DMS114 treated with DMSO at 0.1 percent for 48 hours (cell line): ENCODE data around the gene GOLGA6L6.
"Not testable (repeated sequence)": the region's sequence is repeated elsewhere in the genome, so short reads cannot be mapped to it uniquely, and the experiment has no call there.

Source experiments
- DNase-seq: peaks from one replicate; lab custom pipeline; 2025; ENCODE audit not compliant: unreplicated experiment; lab: John Stamatoyannopoulos, UW

Gene GOLGA6L6, protein sequence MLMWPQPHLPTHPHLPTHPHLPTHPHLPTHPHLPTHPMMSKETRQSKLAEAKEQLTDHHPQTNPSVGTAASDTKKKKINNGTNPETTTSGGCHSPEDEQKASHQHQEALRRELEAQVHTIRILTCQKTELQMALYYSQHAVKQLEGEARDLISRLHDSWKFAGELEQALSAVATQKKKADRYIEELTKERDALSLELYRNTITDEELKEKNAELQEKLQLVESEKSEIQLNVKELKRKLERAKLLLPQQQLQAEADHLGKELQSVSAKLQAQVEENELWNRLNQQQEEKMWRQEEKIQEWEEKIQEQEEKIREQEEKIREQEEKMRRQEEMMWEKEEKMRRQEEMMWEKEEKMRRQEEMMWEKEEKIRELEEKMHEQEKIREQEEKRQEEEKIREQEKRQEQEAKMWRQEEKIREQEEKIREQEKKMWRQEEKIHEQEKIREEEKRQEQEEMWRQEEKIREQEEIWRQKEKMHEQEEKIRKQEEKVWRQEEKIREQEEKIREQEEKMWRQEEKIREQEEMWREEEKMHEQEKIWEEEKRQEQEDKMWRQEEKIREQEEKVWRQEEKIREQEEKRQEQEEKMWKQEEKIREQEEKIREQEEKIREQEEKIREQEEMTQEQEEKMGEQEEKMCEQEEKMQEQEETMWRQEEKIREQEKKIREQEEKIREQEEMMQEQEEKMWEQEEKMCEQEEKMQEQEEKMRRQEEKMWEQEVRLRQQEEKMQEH

DNA sequence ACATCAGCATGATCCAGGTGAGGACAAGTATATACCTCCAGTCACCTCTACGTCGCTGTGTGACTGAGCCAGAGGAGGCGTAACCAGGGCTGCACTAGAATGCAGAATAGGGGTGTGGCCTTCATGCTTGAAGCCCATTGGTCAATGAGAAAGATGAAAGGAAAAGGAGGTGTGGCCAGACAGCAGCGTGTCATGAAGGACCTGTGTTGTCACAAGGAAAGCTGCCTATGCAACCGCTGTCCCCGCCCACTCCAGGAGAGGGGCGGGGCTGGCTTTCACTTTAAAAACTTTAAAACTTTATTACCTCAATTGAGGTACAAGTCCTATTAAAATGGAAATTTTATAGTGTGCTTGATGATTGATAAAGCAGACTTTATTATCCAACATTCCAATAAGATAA, at the start of gene GOLGA6L6:
TSS of gene GOLGA6L6 (minus strand) at position 101 of the 400 bp plus-strand sequence. CDS start at position 10, 91 bp downstream.
- not testable (repeated sequence) for DNase-seq

DNA sequence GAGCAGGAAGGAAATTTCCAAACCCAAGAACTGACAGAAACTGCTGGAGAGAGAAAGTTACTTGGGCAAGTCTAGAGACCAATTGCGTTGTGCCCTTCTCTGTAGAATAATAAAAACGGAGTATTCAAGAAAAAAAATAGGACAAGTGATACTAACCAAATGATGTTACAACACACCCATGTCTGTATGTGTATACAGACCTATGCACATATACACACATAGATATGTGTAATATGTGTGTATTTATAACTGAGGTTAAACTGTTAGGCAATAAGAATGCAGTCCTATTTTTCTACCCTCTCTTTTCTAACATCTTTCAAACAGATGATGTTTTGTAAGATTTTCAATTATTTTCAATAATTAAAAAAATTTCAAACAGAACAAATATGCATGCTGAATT, 48.5 kb upstream of the GOLGA6L6 start:
- DNase-seq: not testable (repeated sequence)

DNA sequence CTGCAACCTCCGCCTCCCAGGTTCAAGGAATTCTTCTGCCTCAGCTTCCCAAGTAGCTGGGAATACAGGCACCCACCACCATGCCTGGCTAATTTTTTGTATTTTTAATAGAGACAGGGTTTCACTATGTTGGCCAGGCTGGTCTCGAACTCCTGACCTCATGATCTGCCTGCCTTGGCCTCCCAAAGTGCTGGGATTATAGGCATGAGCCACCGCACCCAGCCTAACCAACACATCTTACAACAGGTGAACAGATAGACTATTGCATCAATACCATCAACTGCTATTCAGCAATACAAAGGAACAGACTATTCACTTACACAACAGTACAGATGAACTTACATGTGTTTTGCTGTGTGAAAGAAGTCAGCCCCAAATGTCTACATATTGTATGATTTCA, 45.2 kb upstream of the GOLGA6L6 start:
- DNase-seq: not testable (repeated sequence)

DNA sequence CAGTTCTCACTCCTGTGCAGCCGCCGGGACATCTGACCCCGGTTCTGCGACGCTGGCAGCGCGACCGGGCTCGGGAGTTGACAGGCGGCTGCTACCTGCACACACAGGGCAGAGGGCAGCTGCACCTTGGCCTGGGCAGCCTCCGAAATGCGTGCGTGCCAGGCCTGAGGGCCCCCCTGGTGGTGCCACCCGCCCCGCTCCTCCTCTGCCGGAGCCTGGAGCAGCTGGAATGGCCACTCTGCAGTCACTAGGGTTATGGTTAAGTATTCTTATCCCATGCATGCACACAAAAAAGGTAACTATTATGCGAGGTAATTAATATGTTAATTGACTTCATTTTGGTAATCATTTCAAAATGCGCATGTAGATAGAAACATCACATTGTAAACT, 41.1 kb upstream of the GOLGA6L6 start:
- not testable (repeated sequence) for DNase-seq

DNA sequence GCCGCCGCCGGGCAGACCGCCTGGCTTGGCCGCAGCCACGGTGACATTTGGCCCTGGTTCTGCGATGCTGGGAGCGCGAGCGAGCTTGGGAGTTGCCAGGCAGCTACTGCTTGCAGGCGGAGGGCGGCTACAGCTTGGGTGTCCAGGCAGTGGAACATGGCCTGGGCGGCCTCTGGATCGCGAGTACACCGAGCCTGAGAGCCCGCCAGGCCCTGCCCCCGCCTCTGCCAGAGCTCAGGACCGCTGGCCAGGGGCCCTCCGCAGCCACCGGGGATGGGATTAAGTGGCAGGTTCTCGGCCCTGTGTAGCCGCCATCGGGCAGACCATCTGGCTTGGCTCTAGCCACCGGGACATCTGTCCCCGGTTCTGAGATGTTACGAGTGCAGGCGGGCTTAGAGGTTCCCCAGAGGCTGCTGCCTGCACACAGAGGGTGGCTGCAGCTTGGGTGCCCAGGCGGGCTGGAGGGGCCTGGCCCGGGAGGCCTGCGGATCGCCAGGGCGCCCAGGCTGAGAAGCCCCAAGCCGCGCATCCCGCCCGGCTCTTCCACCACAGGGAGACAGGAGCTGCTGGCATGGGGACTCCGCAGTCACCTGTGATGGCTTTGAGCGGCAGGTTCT, 40.6 kb upstream of the GOLGA6L6 start:
- not testable (repeated sequence) for DNase-seq

DNA sequence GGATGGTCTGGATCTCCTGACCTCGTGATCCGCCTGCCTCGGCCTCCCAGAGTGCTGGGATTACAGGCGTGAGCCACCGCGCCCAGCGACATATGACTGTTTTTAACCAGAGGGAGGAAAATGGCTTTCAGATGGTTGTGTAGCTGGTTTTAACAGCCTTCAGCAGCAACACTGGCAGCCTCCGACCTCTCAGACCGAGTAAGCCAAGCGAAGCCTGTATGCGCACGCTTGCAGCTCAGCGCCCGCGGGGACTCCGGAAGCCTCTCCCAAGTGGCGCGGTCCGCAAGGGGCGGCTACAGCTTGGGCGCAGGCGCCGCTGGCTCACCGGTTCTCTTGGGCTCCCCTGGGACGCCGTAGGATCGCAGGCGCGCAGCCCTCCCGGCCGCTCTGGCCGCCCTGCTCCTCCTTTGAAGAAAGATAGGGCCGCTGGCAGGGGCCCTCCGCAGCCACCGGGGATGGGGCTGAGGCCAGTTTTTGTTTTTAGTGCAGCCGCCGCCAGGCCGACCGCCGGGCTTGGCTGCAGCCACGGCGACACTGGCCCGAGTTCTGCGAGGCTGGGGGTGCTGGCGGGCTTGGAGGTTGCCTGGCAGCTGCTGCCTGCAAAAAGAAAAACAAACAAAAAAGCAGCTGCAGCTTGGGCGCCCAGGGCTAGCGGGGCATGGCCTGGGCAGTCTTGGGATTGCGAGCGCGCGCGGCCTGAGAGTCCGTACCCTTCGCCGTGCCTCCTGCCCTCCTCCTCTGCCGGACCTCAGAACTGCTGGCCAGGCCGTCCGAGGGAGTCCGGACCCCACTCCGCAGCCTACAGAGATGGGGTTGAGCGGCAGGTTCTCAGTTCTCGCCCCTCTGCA, 39.9 kb upstream of the GOLGA6L6 start:
- DNase-seq: not testable (repeated sequence)

DNA sequence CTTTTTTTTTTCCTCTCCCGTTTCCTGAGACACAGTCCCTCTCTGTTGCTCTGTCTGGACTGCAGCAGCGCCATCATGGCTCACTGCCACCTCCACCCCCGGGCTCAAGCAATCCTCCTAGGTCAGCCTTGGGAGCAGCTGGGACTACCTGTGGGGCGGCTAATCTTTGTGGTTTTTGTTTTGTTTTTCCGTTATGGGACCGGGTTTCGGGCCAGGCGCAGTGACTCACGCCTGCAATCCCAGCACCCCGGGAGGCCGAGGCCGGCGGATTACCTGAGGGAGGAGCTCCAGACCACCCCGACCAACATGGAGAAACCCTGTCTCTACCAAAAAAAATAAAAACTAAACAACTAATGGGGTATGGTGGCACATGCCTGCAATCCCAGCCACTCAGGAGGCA, 38.1 kb upstream of the GOLGA6L6 start:
- not testable (repeated sequence) for DNase-seq

DNA sequence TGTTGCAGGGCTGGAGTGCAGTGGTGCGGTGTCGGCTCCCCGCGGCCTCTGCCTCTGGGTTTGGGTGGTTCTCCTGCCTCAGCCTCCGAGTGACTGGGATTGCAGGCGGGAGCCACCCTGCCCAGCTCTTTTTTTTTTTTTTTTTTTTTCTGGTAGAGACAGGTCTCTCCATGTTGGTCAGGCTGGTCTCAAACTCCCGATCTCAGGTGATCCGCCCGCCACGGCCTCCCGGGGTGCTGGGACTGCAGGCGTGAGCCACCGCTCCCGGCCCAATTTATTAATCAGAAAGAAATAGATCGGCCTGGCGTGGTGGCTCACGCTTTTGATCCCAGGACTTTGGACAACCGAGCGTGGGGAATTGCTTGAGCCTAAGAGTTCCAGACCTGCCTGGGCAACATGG, 9.7 kb upstream of the GOLGA6L6 start:
- not testable (repeated sequence) for DNase-seq

DNA sequence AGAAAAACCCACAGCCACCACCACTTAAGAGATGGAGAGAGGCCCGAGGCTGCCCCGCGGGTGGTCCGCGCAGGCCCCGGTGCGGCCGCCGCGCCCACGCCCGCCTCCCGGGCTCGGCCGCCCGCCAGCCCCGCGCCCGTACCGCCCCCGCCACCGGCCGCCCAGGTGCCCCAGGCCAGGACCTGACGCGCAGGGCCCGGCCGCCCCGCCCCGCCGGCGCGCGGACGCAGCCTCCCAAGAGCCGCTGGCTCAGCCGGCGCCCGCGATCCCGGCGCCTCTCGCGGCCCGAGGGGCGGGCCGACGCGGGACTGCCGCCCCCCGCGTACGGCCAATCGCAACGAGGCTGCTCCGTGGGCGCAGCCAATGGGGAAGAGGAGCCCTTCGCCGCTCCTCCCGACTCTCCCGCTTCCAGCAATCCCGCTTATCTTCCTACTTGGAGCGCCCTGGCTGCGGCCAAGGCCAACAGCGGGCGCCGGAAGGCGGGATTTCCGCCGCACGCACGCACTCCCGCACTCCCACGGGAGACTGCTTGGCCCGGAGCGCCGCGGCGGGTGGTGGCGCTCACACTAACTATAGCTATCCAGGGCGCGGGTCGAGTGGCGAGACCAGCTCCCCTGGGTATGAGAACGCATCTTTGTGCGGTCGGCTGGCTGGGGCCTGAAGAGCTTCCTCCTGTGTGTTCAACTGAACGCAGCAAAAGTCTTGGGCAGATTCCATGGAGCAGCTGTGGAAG, 35.5 kb downstream of the GOLGA6L6 start:
- DNase-seq: not testable (repeated sequence)

DNA sequence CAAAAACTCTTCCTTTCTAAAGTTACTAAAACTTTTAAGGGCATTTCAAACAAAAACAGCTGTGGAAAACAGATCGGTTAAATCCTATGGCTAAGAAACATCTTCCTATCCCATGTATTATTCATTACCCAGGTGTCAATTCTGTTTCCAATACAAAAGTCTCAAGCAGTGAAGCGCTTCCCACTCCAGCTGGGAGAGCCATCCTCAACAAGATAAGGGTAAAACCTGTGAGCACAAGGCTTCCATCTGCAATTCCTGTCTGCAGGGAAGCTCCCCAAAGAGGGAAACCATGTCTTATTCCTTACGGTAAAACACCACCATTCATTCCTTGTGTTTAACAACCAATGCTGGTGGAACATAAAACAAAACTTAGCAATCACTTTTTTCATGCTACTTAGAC, 38.8 kb downstream of the GOLGA6L6 start:
- not testable (repeated sequence) for DNase-seq

DNA sequence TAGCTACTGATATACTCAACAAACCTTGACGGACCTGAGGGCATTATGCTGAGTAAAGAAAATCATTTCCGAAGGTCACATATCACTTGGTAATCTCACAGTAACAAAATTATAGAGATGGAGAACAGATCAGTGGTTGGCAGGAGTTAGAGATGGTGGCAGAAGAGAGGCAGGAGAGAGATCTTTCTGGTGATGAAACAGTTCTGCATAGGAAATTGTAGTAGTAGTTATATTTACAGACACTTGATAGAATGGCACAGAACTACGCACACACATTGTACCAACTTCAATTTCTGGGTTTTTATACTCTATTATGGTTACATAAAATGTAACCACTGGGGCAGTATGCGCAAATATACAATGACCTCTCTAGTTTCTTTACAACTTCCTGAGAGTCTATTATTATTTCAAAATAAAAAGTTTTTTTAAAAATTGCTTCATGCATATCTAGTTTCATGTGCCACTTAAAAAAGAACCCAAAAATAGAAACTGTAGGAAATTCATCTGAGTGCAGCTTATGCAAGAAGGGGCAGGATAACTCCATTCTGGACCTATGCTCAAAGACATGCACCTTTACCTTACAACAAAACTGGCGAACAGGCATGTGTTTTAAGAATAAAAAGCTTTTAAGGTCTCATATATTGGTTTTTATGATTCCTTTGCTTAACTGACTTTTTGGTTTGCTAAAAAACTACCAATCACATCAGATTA, 39.9 kb downstream of the GOLGA6L6 start:
- not testable (repeated sequence) for DNase-seq

DNA sequence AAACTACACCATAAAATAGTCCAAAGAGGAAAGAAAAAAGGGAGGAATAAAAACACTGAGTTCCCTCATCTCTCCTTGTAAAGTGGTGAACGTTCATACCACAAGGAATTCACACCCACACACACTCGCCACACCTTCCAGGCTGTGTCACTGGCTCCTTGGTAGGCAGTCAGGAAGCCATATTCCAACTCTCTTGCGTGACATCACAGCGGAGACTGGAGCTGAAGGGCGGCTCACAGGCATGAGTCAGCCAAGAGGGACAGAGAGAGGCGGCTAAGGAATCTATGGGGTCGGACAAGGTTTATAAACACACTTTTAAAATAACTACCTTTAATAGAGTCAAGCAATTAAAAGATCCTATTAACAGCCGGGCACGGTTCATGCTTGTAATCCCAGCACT, 43.8 kb downstream of the GOLGA6L6 start:
- not testable (repeated sequence) for DNase-seq

DNA sequence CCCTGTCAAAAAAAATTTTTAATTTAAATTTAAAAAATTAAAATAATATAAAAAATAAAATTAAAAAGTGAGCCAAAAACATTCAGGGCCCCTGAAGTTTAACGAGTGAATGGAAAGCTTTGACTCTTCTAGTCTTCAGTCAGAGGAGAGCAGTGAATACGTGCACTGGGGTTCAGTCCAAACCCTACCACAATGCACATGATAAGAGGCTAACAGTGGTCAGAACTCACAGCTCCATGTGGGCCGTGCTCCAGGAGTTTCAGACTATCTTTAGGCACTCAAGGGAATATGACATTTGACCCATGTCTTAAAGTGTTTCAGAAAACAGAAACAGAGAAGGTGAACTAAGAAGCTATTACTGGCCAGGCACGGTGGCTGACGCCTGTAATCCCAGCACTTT, 48.6 kb downstream of the GOLGA6L6 start:
- DNase-seq: not testable (repeated sequence)

DNA sequence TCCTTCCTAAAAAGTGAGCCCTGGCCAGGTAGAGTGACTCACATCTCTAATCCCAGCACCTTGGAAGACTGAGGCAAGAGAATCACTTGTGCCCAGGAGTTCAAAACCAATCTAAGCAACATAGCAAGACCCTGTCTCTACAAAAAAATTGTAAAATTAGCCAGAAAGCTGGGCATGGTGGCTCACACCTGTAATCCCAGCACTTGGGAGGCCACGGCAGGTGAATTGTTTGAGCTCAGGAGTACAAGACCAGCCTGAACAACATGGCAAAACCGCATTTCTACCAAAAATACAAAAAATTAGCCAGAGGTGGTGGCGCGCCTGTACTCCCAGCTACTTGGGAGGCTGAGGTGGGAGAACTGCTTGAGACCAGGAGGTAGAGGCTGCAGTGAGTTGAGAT, 49.0 kb downstream of the GOLGA6L6 start:
- DNase-seq: not testable (repeated sequence)

DNA sequence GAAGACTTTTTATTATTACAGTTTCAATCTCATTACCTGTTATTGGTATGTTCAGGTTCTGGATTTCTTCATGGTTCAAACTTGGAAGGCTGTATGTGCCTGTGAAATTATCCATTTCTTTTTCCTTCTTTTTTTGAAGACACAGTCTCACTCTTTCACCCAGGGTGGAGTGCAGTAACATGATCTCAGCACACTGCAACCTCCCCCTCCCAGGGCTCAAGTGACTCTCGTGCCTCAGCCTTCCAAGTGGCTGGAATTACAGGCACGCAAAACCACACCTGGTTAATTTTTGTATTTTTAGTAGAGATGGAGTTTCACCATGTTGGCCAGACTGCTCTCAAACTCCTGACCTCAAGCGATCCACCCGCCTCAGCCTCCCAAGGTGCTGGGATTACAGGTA, 52.3 kb downstream of the GOLGA6L6 start:
- not testable (repeated sequence) for DNase-seq
